Body of pancreas (tissue), 4 donors: ENCODE results near the gene MMP20.

Source experiments
- POLR2A ChIP-seq, 3 donors: fragments of 450-650 bp; IDR thresholded peaks; one replicate each; pipeline ENCODE4 v1.6.1; 2016; ENCODE audit warnings: antibody characterized with exemption in 3 of 3, mild to moderate bottlenecking in 2 of 3
- TF ChIP-seq, protein P1 (sequence below), 7 experiments: fragments of 450-650 bp in 4 of 7; fragments of 200-600 bp in 3 of 7; sonication (generic) in 3 of 7; IDR thresholded peaks; one replicate each; pipeline ENCODE4 v1.5.1; 2016 to 2019; ENCODE audit warnings: antibody characterized with exemption in 7 of 7

DNA sequence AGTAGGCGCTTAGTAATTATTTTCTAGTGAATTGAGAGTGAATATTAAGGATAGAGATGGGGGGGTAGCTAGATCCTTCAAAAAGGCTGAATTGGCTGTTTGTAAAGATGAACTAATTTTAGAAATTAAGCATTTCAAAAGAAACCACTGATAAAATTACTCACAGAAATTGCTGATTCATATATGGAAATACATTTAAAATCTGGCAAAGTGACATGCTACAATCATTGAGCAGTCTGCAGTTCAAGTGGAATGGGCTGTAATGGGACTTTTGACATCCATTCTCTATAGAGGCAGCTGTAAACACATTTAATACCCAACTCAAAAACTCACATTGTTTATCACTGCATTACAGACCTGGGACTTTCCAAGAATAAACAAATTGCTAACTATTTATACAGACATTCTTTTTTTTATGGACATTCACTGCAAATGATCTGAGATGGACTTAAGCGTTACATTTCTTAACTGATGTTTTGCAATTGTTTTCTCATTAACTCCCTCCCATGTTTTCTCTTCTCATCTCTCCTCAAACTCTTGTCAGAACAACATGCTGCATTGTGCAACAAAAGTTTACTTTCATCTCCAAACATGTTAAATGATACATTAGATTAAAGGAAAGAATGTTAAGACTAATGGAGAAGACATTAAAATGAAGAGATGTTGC is 52.4 kb downstream of the MMP20 start:
- TF ChIP-seq, protein P1, sequence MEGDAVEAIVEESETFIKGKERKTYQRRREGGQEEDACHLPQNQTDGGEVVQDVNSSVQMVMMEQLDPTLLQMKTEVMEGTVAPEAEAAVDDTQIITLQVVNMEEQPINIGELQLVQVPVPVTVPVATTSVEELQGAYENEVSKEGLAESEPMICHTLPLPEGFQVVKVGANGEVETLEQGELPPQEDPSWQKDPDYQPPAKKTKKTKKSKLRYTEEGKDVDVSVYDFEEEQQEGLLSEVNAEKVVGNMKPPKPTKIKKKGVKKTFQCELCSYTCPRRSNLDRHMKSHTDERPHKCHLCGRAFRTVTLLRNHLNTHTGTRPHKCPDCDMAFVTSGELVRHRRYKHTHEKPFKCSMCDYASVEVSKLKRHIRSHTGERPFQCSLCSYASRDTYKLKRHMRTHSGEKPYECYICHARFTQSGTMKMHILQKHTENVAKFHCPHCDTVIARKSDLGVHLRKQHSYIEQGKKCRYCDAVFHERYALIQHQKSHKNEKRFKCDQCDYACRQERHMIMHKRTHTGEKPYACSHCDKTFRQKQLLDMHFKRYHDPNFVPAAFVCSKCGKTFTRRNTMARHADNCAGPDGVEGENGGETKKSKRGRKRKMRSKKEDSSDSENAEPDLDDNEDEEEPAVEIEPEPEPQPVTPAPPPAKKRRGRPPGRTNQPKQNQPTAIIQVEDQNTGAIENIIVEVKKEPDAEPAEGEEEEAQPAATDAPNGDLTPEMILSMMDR (IDR thresholded peaks at IDR 0.05) = no peak
- TF ChIP-seq POLR2A (IDR thresholded peaks at IDR 0.05) = no peak
